ENCODE data around the gene PVALB. TPM values are rescaled to one million over a fixed set of nuclear protein-coding genes. Genes with fewer than 3 reads are reported as not detected.

The PVALB gene
- total and polyA plus RNA-seq, 2 experiments from 2014 or later = not detected

DNA sequence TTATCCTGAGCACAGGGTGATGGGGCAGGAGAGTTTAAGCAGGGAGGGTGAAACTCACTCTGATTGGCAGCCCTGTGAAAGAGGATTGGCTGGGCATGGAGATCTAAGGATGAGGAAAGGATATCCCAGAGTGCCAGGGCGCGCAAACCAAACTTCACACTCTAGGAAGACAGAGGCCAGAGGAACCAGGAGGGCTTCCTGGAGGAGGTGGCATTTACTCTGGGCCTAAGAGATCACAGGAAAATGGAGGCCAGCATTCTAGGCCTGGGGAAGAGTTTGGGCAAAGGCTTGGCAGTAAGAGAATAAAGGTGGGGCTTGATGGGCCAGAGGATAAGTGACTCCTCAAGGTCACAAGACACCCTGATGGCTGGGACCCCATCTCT is 43.6 kb upstream of the PVALB start:
- no peaks in the 10 kb centered on the region for H3K79me2 ChIP-seq
- no peak for TF ChIP-seq EZH2phosphoT487 (IDR thresholded peaks at IDR 0.05; ENCODE audit: low read depth, severe bottlenecking, unreplicated experiment)
- TF ChIP-seq, protein P1, sequence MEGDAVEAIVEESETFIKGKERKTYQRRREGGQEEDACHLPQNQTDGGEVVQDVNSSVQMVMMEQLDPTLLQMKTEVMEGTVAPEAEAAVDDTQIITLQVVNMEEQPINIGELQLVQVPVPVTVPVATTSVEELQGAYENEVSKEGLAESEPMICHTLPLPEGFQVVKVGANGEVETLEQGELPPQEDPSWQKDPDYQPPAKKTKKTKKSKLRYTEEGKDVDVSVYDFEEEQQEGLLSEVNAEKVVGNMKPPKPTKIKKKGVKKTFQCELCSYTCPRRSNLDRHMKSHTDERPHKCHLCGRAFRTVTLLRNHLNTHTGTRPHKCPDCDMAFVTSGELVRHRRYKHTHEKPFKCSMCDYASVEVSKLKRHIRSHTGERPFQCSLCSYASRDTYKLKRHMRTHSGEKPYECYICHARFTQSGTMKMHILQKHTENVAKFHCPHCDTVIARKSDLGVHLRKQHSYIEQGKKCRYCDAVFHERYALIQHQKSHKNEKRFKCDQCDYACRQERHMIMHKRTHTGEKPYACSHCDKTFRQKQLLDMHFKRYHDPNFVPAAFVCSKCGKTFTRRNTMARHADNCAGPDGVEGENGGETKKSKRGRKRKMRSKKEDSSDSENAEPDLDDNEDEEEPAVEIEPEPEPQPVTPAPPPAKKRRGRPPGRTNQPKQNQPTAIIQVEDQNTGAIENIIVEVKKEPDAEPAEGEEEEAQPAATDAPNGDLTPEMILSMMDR (IDR thresholded peaks at IDR 0.05; ENCODE audit: poor library complexity) = no peak
- TF ChIP-seq EZH2 (IDR thresholded peaks at IDR 0.05; ENCODE audit: borderline replicate concordance) = no peak
- peaks cover 17% of the 10 kb centered on the region for H3K27me3 ChIP-seq
- no peak overlapping the region for H2AFZ ChIP-seq
- no peaks in the 10 kb centered on the region for H3K36me3 ChIP-seq (replicated peaks; ENCODE audit: insufficient read depth, low read depth)
- DNase-seq (ENCODE audit: low spot score) = no peak
- no peak overlapping the region for H3K27ac ChIP-seq
- no peaks in the 10 kb centered on the region for H3K9me2 ChIP-seq (replicated peaks; ENCODE audit: insufficient read depth)
- peaks cover 5% of the 10 kb centered on the region for H3K4me1 ChIP-seq (ENCODE audit: insufficient read depth)
- 100% methylated on average over 2 of the region's 2 CpGs for WGBS (ENCODE audit: low lambda C conversion rate, missing lambda C conversion rate)
- H3K4me2 ChIP-seq = no peak overlapping the region
- no peaks in the 10 kb centered on the region for H4K20me1 ChIP-seq (ENCODE audit: insufficient read depth, poor library complexity, severe bottlenecking)
- H3K4me3 ChIP-seq = no peak overlapping the region
- H3K9me3 ChIP-seq (ENCODE audit: low read depth) = no peaks in the 10 kb centered on the region

DNA sequence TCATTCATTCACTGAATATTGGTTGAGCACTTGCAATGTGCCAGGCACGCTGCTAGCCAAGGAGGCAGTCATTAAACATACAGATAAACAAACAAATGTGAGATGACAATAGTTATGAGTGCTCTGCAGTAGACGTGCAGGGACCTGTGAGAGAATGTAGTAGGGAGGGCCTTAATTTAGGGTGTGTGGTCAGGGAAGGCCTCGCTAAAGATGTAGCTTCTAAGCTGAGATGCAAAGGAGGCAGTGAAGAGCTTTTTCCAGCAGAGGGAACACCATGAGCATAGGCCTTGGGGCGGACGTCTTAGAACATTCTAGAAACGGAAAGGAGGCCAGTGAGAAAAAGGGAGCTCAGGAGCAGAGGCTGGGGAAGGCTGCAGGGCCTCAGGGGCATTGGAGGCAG is 43.2 kb upstream of the PVALB start:
- DNase-seq (ENCODE audit: low spot score) = no peak
- Histone ChIP-seq H3K79me2 (no peaks in the 10 kb centered on the region), H3K4me1 (ENCODE audit: insufficient read depth) (peaks cover 5% of the 10 kb centered on the region), H3K4me2 (no peak overlapping the region), H3K9me2 (replicated peaks; ENCODE audit: insufficient read depth) (no peaks in the 10 kb centered on the region), H3K36me3 (replicated peaks; ENCODE audit: insufficient read depth, low read depth) (no peaks in the 10 kb centered on the region), H3K4me3 (no peak overlapping the region), H4K20me1 (ENCODE audit: insufficient read depth, poor library complexity, severe bottlenecking) (no peaks in the 10 kb centered on the region), H3K27ac (no peak overlapping the region), H3K9me3 (ENCODE audit: low read depth) (no peaks in the 10 kb centered on the region), H3K27me3 (peaks cover 17% of the 10 kb centered on the region), H2AFZ (no peak overlapping the region)
- 68% methylated on average over 6 of the region's 6 CpGs for WGBS (ENCODE audit: low lambda C conversion rate, missing lambda C conversion rate)
- TF ChIP-seq EZH2 (IDR thresholded peaks at IDR 0.05; ENCODE audit: borderline replicate concordance) (no peak), EZH2phosphoT487 (IDR thresholded peaks at IDR 0.05; ENCODE audit: low read depth, severe bottlenecking, unreplicated experiment) (no peak)
- TF ChIP-seq, protein P1 (IDR thresholded peaks at IDR 0.05; ENCODE audit: poor library complexity) = no peak

DNA sequence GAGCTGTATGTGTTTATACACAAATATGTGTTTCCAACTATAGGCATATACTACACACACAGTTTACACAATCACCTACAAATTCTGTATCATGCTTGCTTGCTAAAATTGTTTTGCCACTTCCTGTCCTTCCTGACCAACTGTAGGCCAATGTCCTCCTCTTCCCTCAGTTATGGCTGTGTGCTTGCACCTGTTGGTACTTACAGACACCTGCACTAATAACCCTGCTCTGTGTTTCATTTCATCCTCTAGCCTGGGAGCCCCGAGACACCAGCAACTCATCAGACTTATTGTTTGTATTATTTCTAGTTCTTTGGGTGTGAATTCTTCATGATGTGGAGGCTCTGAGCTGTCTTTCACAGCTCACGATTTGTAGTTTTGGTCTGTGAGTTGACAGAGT is 42.1 kb upstream of the PVALB start:
- TF ChIP-seq EZH2 (IDR thresholded peaks at IDR 0.05; ENCODE audit: borderline replicate concordance) (no peak), EZH2phosphoT487 (IDR thresholded peaks at IDR 0.05; ENCODE audit: low read depth, severe bottlenecking, unreplicated experiment) (no peak)
- TF ChIP-seq, protein P1 (IDR thresholded peaks at IDR 0.05; ENCODE audit: poor library complexity) = no peak
- H2AFZ ChIP-seq = no peak overlapping the region
- no peak overlapping the region for H3K4me2 ChIP-seq
- H3K9me2 ChIP-seq (replicated peaks; ENCODE audit: insufficient read depth) = no peaks in the 10 kb centered on the region
- no peak for DNase-seq (ENCODE audit: low spot score)
- no peaks in the 10 kb centered on the region for H3K79me2 ChIP-seq
- H4K20me1 ChIP-seq (ENCODE audit: insufficient read depth, poor library complexity, severe bottlenecking) = no peaks in the 10 kb centered on the region
- peaks cover 17% of the 10 kb centered on the region for H3K27me3 ChIP-seq
- no peak overlapping the region for H3K4me3 ChIP-seq
- no peaks in the 10 kb centered on the region for H3K36me3 ChIP-seq (replicated peaks; ENCODE audit: insufficient read depth, low read depth)
- H3K4me1 ChIP-seq (ENCODE audit: insufficient read depth) = peaks cover 5% of the 10 kb centered on the region
- 90% methylated on average over 2 of the region's 2 CpGs for WGBS (ENCODE audit: low lambda C conversion rate, missing lambda C conversion rate)
- no peaks in the 10 kb centered on the region for H3K9me3 ChIP-seq (ENCODE audit: low read depth)
- no peak overlapping the region for H3K27ac ChIP-seq

DNA sequence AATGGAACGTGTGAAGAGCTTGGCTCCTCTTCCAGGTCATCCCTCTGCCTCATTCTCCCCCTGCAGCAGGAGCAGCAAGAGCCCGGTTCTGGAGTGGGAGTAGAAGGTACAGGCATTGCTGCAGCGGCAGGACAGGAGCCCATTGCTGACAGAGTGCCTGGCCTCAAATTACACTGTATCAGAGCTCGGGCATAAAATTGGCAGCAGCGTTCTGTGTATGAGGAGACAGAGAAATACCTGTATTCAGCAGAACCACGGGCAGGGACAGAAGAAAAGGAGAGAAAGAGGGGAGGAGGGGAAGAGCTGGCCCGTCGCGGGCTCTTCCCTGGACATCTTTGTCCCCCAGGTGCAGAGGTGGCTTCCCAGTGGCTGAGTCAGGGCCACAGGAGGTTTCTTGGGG is 41.3 kb upstream of the PVALB start:
- no peak overlapping the region for H2AFZ ChIP-seq
- peaks cover 5% of the 10 kb centered on the region for H3K4me1 ChIP-seq (ENCODE audit: insufficient read depth)
- WGBS (ENCODE audit: low lambda C conversion rate, missing lambda C conversion rate) = 69% methylated on average over 9 of the region's 9 CpGs
- no peak overlapping the region for H3K4me2 ChIP-seq
- no peaks in the 10 kb centered on the region for H3K9me3 ChIP-seq (ENCODE audit: low read depth)
- H3K79me2 ChIP-seq = no peaks in the 10 kb centered on the region
- peaks cover 17% of the 10 kb centered on the region for H3K27me3 ChIP-seq
- H3K36me3 ChIP-seq (replicated peaks; ENCODE audit: insufficient read depth, low read depth) = no peaks in the 10 kb centered on the region
- TF ChIP-seq, protein P1 (IDR thresholded peaks at IDR 0.05; ENCODE audit: poor library complexity) = no peak
- TF ChIP-seq EZH2 (IDR thresholded peaks at IDR 0.05; ENCODE audit: borderline replicate concordance) (no peak), EZH2phosphoT487 (IDR thresholded peaks at IDR 0.05; ENCODE audit: low read depth, severe bottlenecking, unreplicated experiment) (no peak)
- H3K9me2 ChIP-seq (replicated peaks; ENCODE audit: insufficient read depth) = no peaks in the 10 kb centered on the region
- DNase-seq (ENCODE audit: low spot score) = no peak
- H3K27ac ChIP-seq = no peak overlapping the region
- H4K20me1 ChIP-seq (ENCODE audit: insufficient read depth, poor library complexity, severe bottlenecking) = no peaks in the 10 kb centered on the region
- H3K4me3 ChIP-seq = no peak overlapping the region

All from hepatocyte (in vitro differentiated cells).